Stimulated activated CD8-positive, alpha-beta memory T cell treated with anti-CD3 and anti-CD28 coated beads, Interleukin-4, amount 100 ng/mL, for 48 hours (primary cell): ENCODE measurements around the gene RCBTB2.
A peak's percentile ranks its signal among the peaks of the same experiment; 100 is the strongest.
"Not testable (repeated sequence)": the region's sequence is repeated elsewhere in the genome, so short reads cannot be mapped to it uniquely, and the experiment has no call there.

Experiments
- DNase-seq: peaks from one replicate; pipeline ENCODE4 v3.0.0-alpha.2; 2020

RCBTB2 gene

GRCh38 chr13:48492470-48493065 lies 40.3 kb downstream of the RCBTB2 start:
- peak; percentile 75 for DNase-seq

- DNase-seq, result no peak
These were observed 40.8 kb downstream of the RCBTB2 start for GRCh38 chr13:48492096-48492440.

GRCh38 chr13:48491423-48492095 lies 41.3 kb downstream of the RCBTB2 start:
- DNase-seq, result no peak

- no peak for DNase-seq
These were observed 42.6 kb downstream of the RCBTB2 start for GRCh38 chr13:48490241-48490640.

GRCh38 chr13:48489666-48490065 lies 43.2 kb downstream of the RCBTB2 start:
- DNase-seq, result no peak

GRCh38 chr13:48488995-48489394 lies 43.9 kb downstream of the RCBTB2 start:
- DNase-seq, result no peak

GRCh38 chr13:48487968-48488367 lies 44.9 kb downstream of the RCBTB2 start:
- no peak for DNase-seq

GRCh38 chr13:48486836-48487235 lies 46.0 kb downstream of the RCBTB2 start:
- no peak for DNase-seq

GRCh38 chr13:48486362-48486761 lies 46.5 kb downstream of the RCBTB2 start:
- no peak for DNase-seq

GRCh38 chr13:48485432-48485831 lies 47.4 kb downstream of the RCBTB2 start:
- no peak for DNase-seq

GRCh38 chr13:48483575-48483974 lies 49.3 kb downstream of the RCBTB2 start:
- DNase-seq, result no peak

- DNase-seq, result no peak
These were observed 54.5 kb downstream of the RCBTB2 start for GRCh38 chr13:48478391-48478790.

GRCh38 chr13:48477191-48477855 lies 55.6 kb downstream of the RCBTB2 start:
- DNase-seq, result no peak

- DNase-seq, result no peak
These were observed 56.2 kb downstream of the RCBTB2 start for GRCh38 chr13:48476686-48477085.

GRCh38 chr13:48476215-48476614 lies 56.7 kb downstream of the RCBTB2 start:
- DNase-seq, result no peak

- no peak for DNase-seq
These were observed 57.6 kb downstream of the RCBTB2 start for GRCh38 chr13:48475230-48475629.

- DNase-seq, result no peak
These were observed 75.2 kb downstream of the RCBTB2 start for GRCh38 chr13:48457578-48458242.

- DNase-seq, result no peak
These were observed 76.3 kb downstream of the RCBTB2 start for GRCh38 chr13:48456546-48456945.

GRCh38 chr13:48451196-48451595 lies 81.7 kb downstream of the RCBTB2 start:
- not testable (repeated sequence) for DNase-seq

- no peak for DNase-seq
These were observed 83.2 kb downstream of the RCBTB2 start for GRCh38 chr13:48449656-48450055.

- no peak for DNase-seq
These were observed 83.8 kb downstream of the RCBTB2 start for GRCh38 chr13:48448959-48449614.

GRCh38 chr13:48448285-48448958 lies 84.5 kb downstream of the RCBTB2 start:
- DNase-seq, result no peak

- DNase-seq, result no peak
These were observed 86.4 kb downstream of the RCBTB2 start for GRCh38 chr13:48446464-48446863.
